NK-92 (cell line): ENCODE data around the gene RIMBP3C.
"Not testable (repeated sequence)": the region's sequence is repeated elsewhere in the genome, so short reads cannot be mapped to it uniquely, and the experiment has no call there.

ENCODE experiments used
- DNase-seq: peaks from one replicate; lab custom pipeline; 2025; ENCODE audit not compliant: unreplicated experiment; lab: John Stamatoyannopoulos, UW

The RIMBP3C gene, protein sequence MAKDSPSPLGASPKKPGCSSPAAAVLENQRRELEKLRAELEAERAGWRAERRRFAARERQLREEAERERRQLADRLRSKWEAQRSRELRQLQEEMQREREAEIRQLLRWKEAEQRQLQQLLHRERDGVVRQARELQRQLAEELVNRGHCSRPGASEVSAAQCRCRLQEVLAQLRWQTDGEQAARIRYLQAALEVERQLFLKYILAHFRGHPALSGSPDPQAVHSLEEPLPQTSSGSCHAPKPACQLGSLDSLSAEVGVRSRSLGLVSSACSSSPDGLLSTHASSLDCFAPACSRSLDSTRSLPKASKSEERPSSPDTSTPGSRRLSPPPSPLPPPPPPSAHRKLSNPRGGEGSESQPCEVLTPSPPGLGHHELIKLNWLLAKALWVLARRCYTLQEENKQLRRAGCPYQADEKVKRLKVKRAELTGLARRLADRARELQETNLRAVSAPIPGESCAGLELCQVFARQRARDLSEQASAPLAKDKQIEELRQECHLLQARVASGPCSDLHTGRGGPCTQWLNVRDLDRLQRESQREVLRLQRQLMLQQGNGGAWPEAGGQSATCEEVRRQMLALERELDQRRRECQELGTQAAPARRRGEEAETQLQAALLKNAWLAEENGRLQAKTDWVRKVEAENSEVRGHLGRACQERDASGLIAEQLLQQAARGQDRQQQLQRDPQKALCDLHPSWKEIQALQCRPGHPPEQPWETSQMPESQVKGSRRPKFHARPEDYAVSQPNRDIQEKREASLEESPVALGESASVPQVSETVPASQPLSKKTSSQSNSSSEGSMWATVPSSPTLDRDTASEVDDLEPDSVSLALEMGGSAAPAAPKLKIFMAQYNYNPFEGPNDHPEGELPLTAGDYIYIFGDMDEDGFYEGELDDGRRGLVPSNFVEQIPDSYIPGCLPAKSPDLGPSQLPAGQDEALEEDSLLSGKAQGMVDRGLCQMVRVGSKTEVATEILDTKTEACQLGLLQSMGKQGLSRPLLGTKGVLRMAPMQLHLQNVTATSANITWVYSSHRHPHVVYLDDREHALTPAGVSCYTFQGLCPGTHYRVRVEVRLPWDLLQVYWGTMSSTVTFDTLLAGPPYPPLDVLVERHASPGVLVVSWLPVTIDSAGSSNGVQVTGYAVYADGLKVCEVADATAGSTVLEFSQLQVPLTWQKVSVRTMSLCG (N-terminal part only)

DNA sequence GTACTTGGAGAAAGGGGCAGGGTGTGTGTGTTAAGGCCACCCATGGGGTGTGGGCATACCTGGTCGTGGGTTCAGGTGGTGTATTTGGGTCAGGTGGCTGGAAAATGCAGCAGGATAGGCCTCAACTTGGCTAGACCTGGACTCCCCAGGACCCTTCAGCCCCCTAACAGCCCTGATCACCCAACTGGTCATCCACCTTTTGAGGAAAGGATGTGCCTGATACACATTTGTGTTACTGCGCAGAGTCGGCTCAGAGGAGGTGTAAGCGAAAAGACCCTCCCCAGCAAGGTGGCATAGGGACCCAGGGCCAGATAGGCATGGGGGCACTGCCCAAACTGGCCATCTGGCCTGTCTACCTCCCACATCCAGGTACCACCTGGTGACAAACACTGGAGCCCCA, at the start of gene RIMBP3C:
Gene RIMBP3C, minus strand, starts transcription at position 101 of the 400 bp plus-strand sequence. CDS start 485 bp downstream, outside the sequence.
- DNase-seq, result not testable (repeated sequence)

GRCh38 chr22:21599053-21599893, 48.0 kb upstream of the RIMBP3C start:
- no peak for DNase-seq

DNA sequence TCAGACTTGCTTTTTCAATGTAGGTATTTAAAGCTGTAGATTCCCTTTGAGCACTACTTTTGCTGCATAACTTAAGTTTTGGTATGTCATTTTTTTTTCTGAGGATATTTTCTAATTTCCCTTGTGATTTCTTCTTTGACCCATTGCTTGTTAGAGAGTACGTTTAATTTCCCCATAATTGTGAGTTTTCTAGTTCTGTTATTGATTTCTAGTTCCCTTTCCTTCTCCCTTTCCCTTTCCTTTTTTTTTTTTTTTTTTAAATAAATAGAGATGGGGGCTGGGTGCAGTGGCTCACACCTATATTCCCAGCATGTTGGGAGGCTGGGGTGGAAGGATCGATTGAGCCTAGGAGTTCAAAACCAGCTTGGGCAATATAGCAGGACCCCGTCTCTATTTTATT, 47.0 kb upstream of the RIMBP3C start:
- DNase-seq, result no peak

DNA sequence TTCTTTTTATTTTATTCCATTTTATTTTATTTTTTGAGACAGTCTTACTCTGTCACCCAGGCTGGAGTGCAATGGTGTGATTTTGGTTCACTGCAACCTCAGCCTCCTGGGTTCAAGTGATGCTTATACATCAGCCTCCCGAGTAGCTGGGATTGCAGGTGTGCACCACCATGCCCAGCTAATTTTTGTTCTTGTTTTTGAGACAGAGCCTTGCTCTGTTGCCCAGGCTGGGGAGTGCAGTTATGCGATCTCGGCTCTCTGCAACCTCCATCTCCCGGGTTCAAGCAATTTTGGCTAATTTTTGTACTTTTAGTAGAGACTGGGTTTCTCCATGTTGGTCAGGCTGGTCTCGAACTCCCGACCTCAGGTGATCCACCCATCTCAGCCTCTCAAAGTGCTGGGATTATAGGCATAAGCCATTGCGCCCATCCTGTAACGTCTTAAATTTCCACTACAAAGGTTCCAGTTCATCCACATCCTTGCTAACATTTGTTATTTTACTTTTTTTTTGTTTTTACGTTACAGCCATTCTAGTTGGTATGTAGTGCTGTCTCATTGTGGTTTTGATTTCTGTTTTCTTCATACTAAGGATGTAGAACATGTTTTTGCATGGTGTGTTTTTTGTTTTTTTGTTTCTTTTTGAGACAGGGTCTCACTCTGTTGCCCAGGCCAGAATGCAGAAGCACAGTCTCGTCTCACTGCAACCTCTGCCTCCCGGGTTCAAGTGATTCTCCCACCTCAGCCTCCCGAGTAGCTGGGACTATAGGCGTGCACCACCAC, 45.3 kb upstream of the RIMBP3C start:
- not testable (repeated sequence) for DNase-seq

GRCh38 chr22:21594865-21595452, 43.7 kb upstream of the RIMBP3C start:
- no peak for DNase-seq

GRCh38 chr22:21593406-21594232, 42.4 kb upstream of the RIMBP3C start:
- no peak for DNase-seq

DNA sequence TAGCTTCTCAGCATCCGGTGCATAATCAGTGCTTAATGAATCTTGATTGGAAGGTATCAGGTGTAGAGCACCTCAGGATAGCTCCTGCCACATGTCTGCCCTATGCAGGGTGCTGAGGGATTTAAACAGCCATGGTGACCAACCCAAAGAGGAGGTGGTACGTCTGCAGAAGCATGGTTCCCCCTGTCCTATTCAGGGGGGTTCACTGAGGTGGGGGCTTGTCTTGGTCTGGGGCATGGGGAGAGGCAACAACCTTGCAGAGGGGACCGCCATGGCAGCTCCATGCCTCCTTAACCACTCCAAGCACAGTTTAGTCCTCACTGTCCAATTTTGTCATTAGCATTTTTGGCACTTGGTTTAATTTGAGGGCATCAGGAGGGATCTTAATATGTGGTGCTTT, 41.2 kb upstream of the RIMBP3C start:
- DNase-seq, result no peak

DNA sequence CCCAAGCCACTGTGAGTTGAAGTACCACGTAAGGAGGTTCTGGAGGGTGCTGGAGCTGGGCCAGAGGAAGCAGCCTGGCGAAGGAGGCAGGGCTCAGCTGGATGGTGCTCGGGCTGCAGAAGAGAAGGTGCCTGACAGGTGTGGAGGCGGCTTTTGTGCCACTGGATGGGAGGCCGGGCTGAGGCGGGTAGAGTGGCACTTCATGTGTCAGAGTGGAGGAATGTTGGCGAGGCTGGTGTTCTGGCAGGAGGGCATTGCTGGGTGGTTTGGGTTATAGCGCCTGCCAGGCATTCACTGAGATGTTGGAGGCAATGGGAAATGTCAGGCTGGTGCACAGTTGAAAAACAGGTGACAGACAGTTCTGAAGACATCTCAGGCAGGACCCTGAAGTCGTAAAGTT, 40.4 kb upstream of the RIMBP3C start:
- DNase-seq, result no peak

DNA sequence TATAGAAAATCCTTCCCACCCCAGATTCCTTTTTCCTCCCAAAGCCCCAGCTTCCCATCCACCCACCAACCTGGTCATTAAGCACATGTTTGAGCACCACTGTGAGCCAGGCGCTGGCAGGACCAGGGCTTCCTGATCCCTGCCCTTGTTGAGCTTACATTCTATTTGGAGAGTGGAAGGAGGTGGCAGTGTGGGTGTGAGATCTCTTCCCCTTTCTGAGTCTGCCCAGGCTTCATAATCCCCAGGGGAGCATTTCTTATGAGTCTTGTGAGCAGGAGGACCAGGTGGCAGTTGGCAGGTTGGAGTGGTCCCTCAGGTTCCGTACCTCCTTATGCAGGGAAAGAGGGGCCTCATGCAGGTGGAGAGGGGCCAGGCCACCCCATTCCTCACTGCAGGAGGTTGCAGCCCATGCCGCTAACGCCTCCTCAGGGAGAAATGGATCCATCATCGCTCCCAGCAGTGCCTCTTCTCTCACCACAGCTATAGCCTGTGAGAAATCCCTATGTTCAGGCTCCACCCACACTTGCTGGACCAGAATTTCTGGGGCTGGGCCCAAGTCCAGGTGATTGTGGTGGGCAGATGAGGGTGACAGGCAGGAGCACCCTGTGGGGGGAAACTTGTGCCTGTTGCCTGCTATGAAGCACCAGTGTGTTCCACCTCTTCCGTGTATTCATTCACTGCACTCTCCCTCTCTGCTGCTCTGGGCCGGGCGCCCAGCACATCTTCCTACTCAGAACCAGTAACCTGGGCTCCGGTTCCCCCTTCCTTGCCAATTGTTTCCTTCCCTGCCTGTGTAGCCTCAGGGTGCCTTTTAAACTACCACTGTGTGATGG, 39.8 kb upstream of the RIMBP3C start:
- DNase-seq, result no peak

- DNase-seq, result no peak
Observed at GRCh38 chr22:21589396-21589795, 38.1 kb upstream of the RIMBP3C start.

DNA sequence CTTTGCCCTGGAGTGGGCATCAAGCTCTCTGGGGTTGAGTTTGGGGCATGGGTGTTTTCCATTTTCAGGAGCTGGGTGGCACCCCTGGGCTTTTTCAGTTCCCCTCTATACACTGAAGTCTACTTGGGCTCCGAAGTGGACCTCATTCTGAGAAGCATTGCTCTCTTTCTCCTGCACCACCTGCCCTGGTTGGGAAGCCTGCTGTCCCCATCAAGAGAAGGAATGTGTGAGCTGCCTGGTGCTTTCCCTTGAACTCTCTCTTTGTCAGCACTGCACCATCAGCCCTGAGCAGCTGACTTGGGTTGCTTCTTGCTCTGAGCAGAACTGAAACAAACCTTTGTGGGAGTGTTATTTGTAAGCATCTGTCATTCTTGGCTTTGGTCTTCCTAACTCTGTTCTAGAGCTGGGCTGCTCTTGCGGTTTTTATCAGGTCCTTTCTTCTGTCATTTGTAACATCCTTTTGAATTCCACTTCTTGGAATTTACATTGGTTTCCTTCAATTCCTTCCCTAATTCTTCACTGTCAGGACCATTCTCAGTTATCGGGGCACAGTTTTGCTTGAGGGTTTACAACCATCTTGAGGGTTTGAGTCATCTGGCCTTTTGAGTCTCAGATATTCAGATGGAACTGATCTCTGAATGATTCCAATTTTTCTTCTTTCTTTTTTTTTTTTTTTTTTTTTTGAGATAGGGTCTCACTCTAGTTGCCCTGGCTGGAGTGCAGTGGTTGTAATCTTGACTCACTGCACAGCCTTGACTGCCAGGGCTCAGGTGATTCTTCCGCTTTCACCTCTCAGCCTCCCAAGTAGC, 36.7 kb upstream of the RIMBP3C start:
- no peak for DNase-seq

DNA sequence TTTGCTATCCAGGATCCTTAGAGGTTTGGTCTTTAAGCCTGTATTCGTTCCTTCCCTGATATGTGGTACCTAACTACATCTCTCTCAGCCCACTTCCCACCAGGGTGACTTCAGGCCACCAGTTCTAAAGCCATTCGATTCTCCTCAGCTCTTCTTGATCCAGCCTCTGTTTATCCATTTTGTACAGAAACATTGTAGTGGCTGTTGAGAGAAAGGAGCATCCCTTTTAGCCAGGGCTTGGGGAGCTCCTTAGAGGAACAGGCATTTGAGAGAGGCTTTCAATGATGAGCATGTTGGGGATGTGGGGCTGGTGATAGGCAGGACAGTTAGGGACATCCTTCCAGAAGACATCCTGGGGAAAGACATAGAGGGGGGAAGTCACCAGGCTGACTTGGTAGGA, 34.1 kb upstream of the RIMBP3C start:
- no peak for DNase-seq

- no peak for DNase-seq
Observed at GRCh38 chr22:21582801-21583740, 31.8 kb upstream of the RIMBP3C start.

- not testable (repeated sequence) for DNase-seq
Observed at GRCh38 chr22:21581009-21581713, 29.9 kb upstream of the RIMBP3C start.

GRCh38 chr22:21580623-21581007, 29.4 kb upstream of the RIMBP3C start:
- DNase-seq, result not testable (repeated sequence)
